Measurements from ENCODE around the gene AATK.

GRCh38 chr17:81123052-81124048 lies 42.7 kb downstream of the AATK start:
- TF ChIP-seq ARID2 (CRISPR knock-in tag; IDR thresholded peaks at IDR 0.05; ENCODE audit: borderline replicate concordance), result no peak
- TF ChIP-seq, protein P1, sequence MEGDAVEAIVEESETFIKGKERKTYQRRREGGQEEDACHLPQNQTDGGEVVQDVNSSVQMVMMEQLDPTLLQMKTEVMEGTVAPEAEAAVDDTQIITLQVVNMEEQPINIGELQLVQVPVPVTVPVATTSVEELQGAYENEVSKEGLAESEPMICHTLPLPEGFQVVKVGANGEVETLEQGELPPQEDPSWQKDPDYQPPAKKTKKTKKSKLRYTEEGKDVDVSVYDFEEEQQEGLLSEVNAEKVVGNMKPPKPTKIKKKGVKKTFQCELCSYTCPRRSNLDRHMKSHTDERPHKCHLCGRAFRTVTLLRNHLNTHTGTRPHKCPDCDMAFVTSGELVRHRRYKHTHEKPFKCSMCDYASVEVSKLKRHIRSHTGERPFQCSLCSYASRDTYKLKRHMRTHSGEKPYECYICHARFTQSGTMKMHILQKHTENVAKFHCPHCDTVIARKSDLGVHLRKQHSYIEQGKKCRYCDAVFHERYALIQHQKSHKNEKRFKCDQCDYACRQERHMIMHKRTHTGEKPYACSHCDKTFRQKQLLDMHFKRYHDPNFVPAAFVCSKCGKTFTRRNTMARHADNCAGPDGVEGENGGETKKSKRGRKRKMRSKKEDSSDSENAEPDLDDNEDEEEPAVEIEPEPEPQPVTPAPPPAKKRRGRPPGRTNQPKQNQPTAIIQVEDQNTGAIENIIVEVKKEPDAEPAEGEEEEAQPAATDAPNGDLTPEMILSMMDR (CRISPR knock-in tag; IDR thresholded peaks at IDR 0.05), result no peak
- no peak for TF ChIP-seq KMT2B (CRISPR knock-in tag; IDR thresholded peaks at IDR 0.05)
- TF ChIP-seq ZNF766 (CRISPR knock-in tag; IDR thresholded peaks at IDR 0.05; ENCODE audit: borderline replicate concordance), result no peak
- no peak for TF ChIP-seq ZNF225 (CRISPR knock-in tag; IDR thresholded peaks at IDR 0.05)
- no peak for TF ChIP-seq ELK4 (CRISPR knock-in tag; IDR thresholded peaks at IDR 0.05; ENCODE audit: borderline replicate concordance)

All from HepG2 (cell line).